22Rv1 (cell line): ENCODE results near the gene VASP.

Experiments used
- CTCF ChIP-seq: fragments of 450-650 bp; IDR thresholded peaks from 2 replicates; pipeline ENCODE4 v1.5.1; 2017; ENCODE audit warnings: mild to moderate bottlenecking
- ZFX ChIP-seq: fragments of 450-650 bp; IDR thresholded peaks from 2 replicates; pipeline ENCODE4 v1.6.1; 2017; ENCODE audit warnings: antibody characterized with exemption, borderline replicate concordance

- no peak for TF ChIP-seq CTCF
- TF ChIP-seq ZFX: no peak
These were observed 43.0 kb upstream of the VASP start for GRCh38 chr19:45464274-45464673.
